HG03378 (cell line): Measurements from ENCODE around the gene ITGA2.

ENCODE experiments used
- ATAC-seq: cut with Tn5 transposase; IDR thresholded peaks from one replicate; pipeline ENCODE4 v1.9.1; 2021; ENCODE audit warnings: mild to moderate bottlenecking, moderate library complexity; ENCODE audit not compliant: unreplicated experiment

ITGA2 gene

DNA sequence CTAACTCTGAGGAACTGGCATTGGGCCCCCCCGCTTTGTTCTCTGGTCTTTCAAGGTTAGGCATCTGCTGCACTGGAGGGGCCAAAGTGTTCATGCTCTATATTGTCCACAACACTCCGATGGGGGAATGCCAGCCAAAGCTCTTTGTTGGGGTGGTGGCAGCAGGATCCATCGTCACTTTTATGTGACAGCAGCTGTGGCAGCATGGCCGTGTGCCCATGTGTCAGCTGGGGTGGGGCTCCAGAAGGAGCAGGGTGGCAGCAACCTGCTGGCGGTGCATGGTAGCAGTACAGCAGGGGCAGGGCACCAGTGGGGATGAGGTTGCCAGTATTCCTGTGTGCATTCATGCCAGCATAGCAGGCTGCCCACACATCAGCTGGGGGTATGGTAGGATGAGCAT, 28.2 kb downstream of the ITGA2 start:
- no peak for ATAC-seq

DNA sequence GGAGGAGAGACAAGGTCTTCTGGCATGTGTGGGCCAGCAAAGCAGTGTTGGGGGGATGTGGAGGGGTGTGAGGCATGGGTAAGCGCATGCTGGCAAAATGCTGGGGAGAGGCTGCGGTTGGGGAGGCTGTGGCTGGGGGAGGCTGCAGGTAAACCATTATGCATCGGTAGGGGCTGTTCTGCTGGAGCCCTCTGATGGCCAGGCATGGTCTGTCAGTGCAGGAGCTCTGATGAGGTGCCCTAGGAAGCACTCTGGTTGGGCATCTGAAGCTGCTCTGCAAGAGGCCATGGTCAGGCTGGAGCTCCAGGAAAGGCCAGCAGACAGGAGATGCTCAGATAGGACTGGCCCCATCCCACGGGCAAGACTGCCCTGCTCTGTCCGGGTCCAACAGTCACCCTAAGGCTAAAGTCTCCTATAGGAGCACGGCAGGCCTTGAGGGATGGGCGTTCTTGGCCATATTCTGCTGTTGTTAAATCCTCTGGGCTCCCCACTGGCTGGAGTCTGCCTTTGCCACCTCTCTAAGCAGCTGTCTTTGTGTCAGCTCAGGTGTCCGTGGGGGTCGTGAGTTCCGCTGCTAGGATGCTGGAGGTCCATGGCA, 28.7 kb downstream of the ITGA2 start:
- ATAC-seq = no peak

DNA sequence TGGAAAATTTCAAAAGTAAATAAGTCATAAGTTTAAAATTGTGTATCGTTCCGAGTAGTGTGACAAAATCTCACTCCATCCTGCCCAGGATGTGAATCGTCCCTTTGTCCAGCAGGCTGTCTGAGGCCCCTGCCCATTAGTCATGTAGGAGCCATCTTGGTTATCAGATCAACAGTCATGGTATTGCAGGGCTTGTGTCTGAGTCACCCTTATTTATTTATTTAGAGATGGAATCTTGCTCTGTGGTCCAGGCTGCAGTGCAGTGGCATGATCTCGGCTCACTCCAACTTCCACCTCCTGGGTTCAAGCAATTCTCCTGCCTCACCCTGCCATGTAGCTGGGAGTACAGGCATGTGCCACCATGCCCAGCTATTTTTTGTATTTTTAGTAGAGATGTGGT, 30.2 kb downstream of the ITGA2 start:
- no peak for ATAC-seq

DNA sequence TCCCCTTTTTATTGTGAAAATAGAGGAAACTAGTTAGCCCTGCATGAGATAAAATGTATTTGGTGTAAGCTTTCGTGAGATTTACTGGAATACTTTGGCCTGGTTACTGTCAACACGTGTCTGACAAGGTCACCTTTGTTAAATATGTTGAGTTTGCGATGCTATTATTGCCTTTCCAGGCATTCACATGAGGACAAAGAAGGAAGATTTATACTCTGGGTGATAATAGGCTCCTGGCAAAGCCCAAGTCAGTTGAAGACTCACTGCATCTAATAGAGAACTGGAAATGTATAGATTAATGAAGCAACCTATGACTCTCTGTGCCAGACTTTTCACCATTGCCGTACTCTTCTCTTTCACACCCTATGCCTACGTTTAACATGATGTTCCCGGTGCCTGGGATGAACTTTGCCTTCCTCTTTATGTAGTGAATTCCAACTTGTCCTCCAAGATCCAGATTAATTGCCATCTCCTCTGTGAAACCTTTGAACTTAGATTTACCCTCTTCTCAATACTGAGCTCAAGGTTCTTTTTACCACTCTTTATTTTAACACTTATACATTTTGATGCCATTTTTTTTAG, 33.9 kb downstream of the ITGA2 start:
- no peak for ATAC-seq

DNA sequence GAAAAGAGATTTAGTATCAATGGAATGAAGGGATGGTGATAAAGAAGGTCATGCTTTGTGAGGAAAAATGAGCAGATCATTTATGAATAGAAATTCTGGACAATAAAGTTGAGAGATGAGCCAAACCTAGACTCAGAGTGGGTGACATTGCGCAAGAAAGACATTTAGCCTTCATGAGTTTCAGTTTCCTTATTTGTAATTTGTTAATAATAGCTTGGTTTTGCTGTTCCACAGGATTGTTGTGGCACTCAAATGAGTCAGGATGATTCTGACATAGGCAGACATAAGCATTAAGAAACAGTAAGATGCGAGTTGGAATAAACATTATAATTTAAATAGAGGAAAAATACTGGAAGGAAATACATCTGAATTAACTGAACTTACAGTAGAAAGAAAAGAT, 34.8 kb downstream of the ITGA2 start:
- peak; percentile 97 for ATAC-seq

DNA sequence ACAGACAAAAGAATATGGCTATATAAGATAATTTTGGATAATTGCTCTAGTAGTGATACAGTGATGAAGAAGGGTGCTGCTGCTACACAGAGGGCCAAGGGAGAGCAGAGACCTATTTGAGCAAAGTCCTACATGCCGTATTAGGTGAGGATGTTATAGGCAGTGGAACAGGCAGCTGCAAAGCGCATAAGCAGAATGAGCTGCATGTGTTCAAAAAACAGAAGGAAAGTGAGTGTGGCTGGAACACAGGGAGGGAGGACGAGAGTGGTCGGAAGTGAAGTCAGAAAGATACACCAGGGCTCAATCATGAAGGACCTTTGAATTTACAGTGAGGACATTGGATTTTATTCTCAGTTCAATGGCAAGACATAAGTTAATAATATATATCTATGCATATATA, 35.4 kb downstream of the ITGA2 start:
- no peak for ATAC-seq

DNA sequence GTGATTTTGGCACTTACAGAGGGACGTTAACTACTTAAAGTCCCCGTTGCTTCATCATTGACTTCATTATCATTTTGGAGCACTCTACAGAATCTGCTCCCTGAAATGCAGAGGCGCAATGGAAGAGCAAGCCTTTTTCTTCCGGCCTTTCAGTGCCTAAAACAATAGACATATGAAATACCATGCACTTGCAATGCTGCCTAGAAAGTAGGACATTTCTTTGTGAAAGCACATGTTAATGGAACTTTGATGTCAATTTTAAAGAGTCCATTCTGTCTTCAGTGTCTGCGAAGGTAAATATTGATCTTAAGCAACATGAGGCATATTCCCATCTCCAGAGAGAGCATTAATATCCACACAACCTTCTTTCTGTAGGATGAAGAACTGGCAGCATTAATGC, 36.3 kb downstream of the ITGA2 start:
- ATAC-seq = no peak

DNA sequence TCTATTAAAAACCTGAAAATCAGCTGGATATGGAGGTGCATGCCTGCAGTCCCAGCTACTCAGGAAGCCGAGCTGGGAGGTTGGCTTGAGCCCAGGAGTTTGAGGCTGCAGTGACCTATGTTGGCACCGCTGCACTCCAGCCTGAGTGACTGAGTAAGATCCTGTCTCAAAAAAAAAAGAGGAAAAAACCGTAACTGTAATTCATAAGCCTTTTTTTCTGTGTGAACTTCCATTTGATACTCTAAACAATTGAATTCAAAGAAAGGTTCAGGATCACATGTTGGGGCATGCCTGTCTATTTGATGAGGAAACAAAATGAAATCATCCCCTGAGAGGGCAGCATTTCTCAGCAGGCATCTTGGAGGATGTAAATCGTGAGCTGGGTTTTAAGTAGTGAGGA, 38.8 kb downstream of the ITGA2 start:
- no peak for ATAC-seq

DNA sequence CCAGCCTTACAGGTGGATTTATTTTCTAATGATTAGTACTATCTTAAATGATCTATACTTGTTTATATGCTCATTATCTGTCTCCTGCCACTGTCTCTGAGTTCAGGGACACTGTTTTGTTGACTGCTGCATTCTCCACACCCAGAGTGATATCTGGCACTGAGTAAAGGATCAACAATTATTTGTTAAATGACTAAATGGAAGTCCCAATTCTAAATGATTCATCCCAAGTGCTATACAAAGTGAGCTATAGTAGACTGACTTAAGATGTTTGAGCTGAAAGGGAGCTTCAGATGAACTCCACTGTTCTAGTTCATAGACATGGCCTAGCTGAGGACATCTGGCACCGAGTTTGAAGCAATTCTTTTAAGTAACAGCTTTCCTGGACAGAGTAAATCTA, 40.5 kb downstream of the ITGA2 start:
- ATAC-seq = no peak

DNA sequence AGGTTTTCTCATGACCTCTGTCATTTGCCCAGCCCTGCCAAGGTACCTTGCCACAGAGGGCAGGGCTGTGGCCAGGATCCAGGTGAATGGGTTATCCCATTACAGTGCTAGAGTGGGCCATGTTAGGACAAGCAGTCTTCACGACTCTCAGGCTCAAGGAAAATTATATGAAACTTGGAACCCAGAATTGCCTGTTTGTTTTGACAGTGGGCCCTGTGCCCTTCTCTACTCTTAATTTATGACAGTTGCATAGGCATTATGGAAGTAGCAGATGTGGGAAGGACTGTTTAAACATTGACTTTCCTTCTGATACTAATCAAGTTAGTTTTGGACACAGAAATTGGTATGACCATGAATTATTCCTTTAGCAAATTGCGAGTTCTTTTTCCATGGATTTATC, 41.7 kb downstream of the ITGA2 start:
- no peak for ATAC-seq

DNA sequence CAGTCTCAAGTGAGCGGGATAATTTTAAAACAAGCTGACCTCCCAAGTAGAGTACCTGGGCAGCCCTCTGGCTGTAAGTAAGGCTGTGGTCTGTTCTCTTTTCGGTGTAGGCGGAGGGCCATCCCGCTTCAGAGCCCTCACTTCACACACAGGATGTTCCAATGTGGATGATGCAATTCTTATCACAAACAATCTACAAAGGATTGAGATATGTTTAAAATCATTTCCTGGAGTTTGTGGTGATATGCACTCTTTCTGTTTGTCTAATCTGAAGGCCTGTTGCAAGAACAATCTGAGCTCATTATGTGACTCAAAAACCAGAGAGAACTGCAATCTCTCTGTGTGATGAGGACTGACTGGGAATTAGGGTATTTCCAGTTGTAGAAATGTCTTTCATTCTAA, 42.5 kb downstream of the ITGA2 start:
- no peak for ATAC-seq

DNA sequence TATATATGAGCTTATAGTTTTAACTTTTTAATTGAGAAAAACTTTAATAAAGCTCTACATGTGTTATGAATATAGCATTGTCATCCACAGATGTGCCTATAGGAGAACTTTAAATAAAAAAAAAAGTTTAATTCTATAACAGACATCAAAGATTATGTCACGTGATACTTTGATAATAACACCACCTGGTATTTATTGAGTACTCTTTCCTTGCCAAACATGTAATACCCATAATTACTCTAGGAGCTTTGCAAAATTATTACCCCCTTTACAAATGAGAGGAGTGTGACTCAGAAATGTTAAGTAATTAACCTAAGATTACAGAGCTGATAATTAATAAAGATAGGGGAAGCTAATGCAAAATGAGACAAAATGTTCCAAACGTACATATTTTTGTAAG, 43.0 kb downstream of the ITGA2 start:
- no peak for ATAC-seq

DNA sequence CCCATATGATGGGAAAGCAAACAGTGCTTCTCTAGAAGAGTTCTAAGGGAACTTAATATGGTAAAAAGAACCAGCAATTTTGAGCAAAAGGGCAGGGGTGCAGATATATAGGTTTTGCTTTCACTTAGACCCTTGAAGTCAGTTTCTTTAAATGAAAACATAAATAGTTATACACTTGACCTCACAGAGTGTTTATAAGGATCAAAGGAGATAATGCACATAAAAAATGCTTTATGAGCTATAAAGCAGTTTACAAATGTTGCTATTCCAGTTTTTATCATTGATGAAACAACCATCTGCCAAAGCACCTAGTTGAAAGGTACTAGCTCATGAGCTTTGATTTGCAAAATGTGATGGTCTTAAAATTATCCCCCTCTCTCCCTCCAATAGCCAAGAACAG, 45.7 kb downstream of the ITGA2 start:
- ATAC-seq = no peak

DNA sequence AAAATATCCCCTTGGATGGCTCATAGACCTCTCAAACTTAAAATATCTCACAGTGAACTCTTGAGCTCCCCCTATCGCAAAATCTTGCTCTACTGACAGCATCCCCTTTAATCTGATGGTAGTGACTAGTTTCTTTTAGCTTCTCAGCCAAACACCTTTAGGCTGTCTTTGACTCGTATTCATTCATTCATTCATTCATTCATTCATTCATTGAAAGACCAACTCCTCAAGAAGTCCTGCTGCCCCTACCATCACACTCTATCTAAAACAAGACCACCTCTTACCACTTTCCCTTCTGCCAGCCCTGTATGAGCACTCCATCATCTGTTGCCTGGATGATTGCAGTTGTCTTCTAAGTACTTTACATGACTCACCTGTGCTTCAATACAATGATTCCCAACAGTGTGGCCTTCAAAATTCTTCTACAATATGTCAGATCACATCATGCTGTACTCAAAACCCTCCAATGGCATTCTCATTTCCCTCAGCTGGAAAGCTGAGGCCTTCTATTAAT, 46.8 kb downstream of the ITGA2 start:
- ATAC-seq = peak; percentile 65

DNA sequence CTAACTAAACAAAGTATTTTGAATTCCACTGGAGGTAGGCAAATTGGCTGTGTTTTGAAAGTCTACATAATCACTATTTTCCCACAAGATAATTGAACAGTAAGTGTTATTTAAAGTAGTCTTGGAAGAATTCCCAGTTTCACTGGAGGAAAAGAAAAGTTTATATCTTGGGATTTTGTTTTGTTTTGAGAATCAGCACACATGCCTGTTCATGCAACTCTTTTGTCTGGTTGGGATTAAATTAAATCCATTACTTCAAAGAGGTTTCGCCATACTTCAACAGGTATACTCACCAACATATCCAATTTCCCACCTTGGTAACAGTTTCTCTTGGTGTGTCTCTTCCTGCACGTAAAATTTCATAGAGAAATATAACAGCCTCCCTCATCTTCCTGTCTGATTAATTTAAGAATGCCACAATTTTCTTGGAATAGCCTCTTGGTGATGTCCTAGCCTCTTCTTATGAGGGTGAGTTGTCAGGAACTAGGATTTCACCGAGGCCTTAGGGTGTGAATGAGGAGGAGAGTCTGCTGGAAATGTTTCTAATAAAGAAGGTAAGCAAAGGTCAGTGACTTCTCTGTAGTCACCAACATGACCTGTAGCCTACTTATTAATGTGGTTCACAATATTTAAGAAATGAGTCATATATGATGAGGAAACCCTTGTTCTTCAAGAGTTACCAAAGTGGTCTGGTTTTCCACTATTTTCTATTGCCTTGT, 48.1 kb downstream of the ITGA2 start:
- no peak for ATAC-seq

DNA sequence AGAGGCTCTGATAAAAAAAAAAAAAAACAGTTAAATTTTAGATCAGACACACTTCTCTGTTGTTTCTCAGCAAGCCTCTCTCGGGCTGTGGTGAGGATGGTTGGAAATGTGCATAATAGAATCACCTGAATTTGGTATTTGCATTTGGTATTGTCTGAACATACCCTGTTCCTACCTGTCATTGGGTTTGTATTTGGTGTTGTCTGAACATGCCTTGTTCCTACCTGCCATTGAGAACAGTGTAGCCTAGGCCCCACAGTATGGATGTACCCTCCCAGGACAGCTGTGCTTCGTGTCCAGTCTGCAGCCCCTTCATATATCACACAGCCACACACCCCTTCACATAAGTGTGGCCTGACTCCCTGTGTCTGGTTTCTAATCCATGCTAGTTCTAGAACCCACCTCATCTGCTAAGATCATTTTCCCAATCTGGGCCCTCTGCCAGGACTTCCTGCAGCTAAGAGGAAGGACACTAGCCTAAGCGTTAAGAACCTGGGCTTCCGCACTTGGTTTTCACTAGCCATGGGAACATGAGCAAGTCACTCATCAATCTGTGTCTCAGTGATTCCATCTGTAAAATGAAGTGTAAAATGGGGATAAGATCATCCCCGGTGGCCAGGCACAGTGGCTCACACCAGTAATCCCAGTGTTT, 49.2 kb downstream of the ITGA2 start:
- ATAC-seq = no peak

DNA sequence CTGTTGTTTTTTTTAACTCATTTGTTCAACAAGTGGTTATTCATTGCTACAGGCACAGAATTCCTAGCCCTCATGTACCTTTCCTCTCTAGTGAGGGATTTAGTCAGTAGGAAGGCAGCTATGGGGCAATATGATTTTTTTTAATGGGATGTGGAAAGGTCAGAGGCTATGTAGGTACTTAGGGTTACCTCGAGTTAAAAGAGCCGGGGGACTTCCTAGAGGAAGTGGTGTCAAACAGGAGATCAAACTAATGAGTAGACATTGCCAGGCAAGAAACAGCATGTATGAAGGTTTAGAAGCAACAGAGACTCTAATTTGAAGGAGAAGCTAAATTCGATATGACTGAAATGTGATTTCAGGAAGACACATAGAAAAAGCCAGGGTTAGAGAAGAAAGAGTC, 50.7 kb downstream of the ITGA2 start:
- ATAC-seq = no peak

DNA sequence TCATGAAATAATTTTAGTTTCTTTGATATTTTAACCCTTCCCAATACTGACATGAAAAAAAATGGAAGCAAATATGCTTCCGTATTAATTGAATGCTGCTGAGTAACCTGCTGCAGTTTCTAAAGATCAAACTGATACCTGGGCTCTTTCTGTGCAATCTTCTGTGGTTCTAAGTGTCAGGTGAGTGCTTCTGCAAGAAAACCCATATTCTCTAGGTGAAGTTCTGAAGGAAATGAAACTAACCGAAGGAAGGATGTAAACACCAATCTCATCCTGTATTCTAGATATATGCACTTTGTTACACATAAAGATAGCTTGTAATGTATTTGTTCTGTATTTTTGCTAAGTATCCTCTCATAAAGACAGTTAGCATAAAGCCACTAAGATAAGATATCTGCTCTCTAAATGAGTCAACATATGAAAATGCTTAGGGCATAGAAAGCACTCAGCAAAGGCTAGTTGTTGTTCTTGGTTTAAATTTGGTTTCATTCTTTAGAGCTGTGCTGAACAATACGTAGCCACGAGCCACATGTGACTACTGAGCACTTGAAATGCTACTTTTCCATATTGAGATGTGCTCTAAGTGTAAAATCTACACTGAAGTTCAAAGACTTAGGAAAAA, 52.0 kb downstream of the ITGA2 start:
- peak; percentile 99 for ATAC-seq

DNA sequence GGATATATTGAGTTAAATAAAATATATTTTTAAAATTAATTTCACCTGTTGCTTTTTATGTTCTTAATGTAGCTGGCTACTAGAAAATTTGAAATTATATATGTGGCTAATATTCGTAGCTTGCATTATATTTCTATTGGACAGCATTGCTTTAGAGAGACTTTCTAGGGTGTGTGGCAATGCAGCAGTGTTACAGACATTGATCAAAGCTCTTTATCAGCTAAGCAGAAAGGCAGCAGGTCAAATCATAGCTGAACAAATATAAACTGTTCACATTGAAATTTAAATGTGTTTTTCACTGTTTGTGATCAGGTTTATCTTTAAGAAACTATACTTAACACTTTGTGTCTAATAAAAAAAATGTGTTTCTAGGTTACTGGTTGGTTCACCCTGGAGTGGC, 52.6 kb downstream of the ITGA2 start:
- ATAC-seq = no peak

DNA sequence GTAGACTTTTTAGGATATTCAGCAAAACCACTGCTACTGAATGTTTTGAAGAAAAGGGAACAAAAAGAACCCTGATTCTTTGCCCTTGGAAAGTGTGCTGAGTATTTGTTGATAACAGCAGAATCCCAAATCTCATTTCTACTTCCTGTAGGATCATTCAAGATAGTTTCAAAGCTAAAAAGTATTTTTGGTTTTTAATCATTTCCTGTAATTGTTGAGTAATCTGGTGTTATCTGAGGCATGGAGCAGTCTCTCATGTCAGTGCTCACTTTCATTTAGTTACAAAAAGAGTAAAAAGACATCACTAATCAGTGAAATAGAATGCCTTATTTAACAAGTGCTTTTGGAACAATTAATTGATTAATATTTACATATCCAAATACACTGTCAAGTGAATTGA, 56.1 kb downstream of the ITGA2 start:
- ATAC-seq = no peak

DNA sequence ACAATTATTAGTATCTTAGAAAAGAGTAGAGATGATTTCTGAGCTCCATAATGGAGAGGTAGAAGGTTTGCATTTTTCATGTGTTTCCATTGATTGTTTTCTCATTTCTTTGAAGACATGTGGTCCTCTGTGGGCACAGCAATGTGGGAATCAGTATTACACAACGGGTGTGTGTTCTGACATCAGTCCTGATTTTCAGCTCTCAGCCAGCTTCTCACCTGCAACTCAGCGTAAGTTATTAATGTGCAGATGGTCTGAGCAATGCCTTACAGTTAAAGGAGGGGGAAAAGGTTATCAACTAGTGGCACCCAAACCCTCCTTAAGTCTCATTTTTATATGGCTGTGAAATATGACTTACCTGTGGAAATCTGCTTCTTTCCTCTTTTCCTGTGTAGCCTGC, 59.1 kb downstream of the ITGA2 start:
- ATAC-seq = no peak

DNA sequence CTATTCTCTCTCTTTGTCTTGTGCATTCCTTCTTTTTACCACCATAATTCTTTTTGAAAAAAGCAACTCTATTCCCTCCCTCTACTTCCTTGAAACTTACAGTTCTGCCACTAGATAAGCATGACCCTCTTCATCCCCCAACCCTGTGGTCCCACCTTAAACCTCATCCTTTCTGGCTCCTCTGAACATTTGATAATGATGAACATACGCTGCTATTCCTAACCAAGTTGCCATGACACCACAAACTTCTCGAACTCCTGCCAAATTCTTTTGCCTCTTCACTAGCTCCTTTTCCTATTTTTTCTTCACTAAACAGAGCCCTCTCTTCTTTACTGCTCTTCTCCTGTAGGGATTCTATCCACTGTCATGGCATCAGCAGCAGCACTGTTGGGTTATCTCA, 63.3 kb downstream of the ITGA2 start:
- no peak for ATAC-seq
